NCI-H146 treated with DMSO at 0.1 percent for 48 hours (cell line): ENCODE data around the gene ADAM8.

ENCODE experiments used
- DNase-seq: peaks from one replicate; lab custom pipeline; 2025; ENCODE audit not compliant: unreplicated experiment; lab: John Stamatoyannopoulos, UW

Gene ADAM8

DNA sequence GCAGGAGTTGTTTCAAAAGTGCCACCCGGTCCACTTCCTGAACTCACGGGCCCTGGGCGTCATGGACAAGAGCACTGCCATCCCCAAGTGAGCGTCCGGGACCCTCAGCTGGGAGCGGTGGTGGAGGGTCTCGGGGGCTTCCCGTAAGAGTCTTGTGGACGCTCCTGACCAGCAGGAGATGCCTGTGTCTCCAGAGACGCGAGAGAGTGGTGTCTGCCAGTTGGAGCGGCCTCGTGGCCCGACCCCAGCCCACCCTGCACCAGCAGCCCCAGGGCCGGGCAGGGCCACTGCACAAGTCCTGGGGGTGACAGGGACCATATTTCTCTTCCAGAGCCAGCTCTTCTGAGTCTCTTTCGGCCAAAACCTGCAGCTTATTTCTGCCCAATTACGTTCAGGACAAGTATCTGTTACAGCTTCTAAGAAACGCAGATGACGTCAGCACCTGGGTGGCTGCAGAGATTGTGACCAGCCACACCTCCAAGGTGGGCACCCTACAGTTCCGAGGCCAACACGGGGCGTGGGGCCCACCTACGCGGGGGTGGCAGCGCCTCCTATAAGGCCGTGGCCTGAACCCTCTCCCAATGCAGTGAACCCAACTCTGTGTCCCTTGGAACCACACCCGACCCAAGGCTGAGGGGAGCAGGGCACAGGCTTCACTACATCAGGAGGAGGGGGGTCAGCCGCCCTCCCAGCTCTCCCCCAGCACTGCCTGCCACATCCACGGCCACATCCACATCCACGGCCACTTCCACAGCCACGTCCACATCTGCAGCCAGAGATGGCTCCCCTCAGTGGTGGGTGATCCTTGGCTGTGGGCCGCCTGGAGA, 62.8 kb downstream of the ADAM8 start:
- no peak for DNase-seq

DNA sequence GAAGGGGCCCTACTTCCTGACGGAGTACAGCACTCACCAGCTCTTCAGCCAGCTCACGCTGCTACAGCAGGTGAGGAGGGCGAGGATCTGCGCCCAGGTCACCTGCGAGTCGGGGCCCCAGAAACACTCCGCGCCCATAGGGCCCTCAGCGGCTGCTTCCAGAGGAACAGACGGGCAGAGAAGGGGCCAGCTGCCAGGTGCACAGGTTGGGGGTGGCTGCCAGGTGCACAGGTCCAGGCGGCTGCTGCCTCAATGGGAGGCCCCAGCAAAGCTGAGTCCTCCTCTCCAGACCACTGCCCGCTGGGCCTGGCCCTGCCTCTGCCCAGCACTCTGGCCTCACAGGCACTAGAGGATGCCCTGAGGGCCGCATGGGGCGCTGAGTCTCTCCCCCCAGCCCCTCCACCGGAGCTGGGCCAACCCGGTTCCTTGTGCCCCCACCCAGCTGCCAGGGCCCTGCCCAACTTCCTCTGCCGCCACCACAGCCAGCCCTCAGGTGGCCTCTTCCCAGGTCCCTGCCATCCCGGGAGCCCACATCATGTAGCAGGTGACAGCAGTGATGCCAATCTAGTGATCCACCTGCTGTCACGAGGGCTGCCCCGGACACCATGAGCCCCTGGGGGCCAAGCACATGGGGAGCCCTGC, 63.7 kb downstream of the ADAM8 start:
- DNase-seq, result no peak
